ENCODE measurements around the gene CCDC102A.
A peak's percentile ranks its signal among the peaks of the same experiment; 100 is the strongest.

The CCDC102A gene

GRCh38 chr16:57518520-57518919 is 17.9 kb downstream of the CCDC102A start:
- DNase-seq (ENCODE audit: low spot score) = peak; percentile 54

GRCh38 chr16:57517397-57518367 is 18.7 kb downstream of the CCDC102A start:
- DNase-seq (ENCODE audit: low spot score) = no peak

- no peak for DNase-seq (ENCODE audit: low spot score)
Measured at GRCh38 chr16:57516773-57517172, 19.6 kb downstream of the CCDC102A start.

GRCh38 chr16:57516176-57516725 is 20.1 kb downstream of the CCDC102A start:
- no peak for DNase-seq (ENCODE audit: low spot score)

- no peak for DNase-seq (ENCODE audit: low spot score)
Measured at GRCh38 chr16:57514791-57515600, 21.4 kb downstream of the CCDC102A start.

GRCh38 chr16:57514371-57514770 is 22.0 kb downstream of the CCDC102A start:
- DNase-seq (ENCODE audit: low spot score) = no peak

GRCh38 chr16:57513371-57514102 is 22.8 kb downstream of the CCDC102A start:
- no peak for DNase-seq (ENCODE audit: low spot score)

GRCh38 chr16:57512296-57513001 is 23.9 kb downstream of the CCDC102A start:
- DNase-seq (ENCODE audit: low spot score) = no peak

- DNase-seq (ENCODE audit: low spot score) = no peak
Measured at GRCh38 chr16:57510016-57510871, 26.1 kb downstream of the CCDC102A start.

GRCh38 chr16:57509231-57509923 is 27.0 kb downstream of the CCDC102A start:
- DNase-seq (ENCODE audit: low spot score) = no peak

- no peak for DNase-seq (ENCODE audit: low spot score)
Measured at GRCh38 chr16:57508035-57508425, 28.3 kb downstream of the CCDC102A start.

- no peak for DNase-seq (ENCODE audit: low spot score)
Measured at GRCh38 chr16:57507136-57508034, 29.0 kb downstream of the CCDC102A start.

- DNase-seq (ENCODE audit: low spot score) = no peak
Measured at GRCh38 chr16:57505169-57505568, 31.2 kb downstream of the CCDC102A start.

GRCh38 chr16:57504491-57504890 is 31.9 kb downstream of the CCDC102A start:
- DNase-seq (ENCODE audit: low spot score) = no peak

- DNase-seq (ENCODE audit: low spot score) = no peak
Measured at GRCh38 chr16:57504001-57504400, 32.4 kb downstream of the CCDC102A start.

- no peak for DNase-seq (ENCODE audit: low spot score)
Measured at GRCh38 chr16:57503366-57503765, 33.0 kb downstream of the CCDC102A start.

GRCh38 chr16:57502048-57502775 is 34.2 kb downstream of the CCDC102A start:
- DNase-seq (ENCODE audit: low spot score) = no peak

- no peak for DNase-seq (ENCODE audit: low spot score)
Measured at GRCh38 chr16:57501492-57501891, 34.9 kb downstream of the CCDC102A start.
